IMR-90 (cell line): ENCODE data around the gene CELF5.

Source experiments
- BHLHE40 ChIP-seq: fragments of 150-350 bp; IDR thresholded peaks from 2 replicates; pipeline ENCODE4 v1.6.1; 2016; ENCODE audit warnings: mild to moderate bottlenecking, low read depth, low read length
- CEBPB ChIP-seq: IDR thresholded peaks from 2 replicates; pipeline ENCODE4 v1.6.1; 2012; ENCODE audit warnings: low read depth, low read length, improper control_type of control experiment
- CHD1 ChIP-seq: IDR thresholded peaks from 2 replicates; pipeline ENCODE4 v1.6.1; 2012; ENCODE audit warnings: low read depth, low read length, improper control_type of control experiment
- CTCF ChIP-seq: conservative IDR thresholded peaks from 2 replicates; pipeline ENCODE4 v1.5.1; 2012; ENCODE audit warnings: mild to moderate bottlenecking, low read depth, low read length, improper control_type of control experiment
- ELK1 ChIP-seq: fragments of 150-350 bp; IDR thresholded peaks from 2 replicates; pipeline ENCODE4 v1.6.1; 2016; ENCODE audit warnings: low read depth, mild to moderate bottlenecking, low read length, moderate library complexity, borderline replicate concordance
- MAFK ChIP-seq: IDR thresholded peaks from 2 replicates; pipeline ENCODE4 v1.6.1; 2012; ENCODE audit warnings: low read depth, low read length, improper control_type of control experiment
- MAZ ChIP-seq: IDR thresholded peaks from 2 replicates; pipeline ENCODE4 v1.6.1; 2012; ENCODE audit warnings: low read depth, mild to moderate bottlenecking, low read length, improper control_type of control experiment, moderate library complexity, borderline replicate concordance
- MXI1 ChIP-seq: IDR thresholded peaks from 2 replicates; pipeline ENCODE4 v1.6.1; 2012; ENCODE audit warnings: low read depth, mild to moderate bottlenecking, low read length, moderate library complexity, borderline replicate concordance
- NFE2L2 ChIP-seq: fragments of 150-350 bp; IDR thresholded peaks from 2 replicates; pipeline ENCODE4 v1.6.1; 2016; ENCODE audit warnings: low read depth, mild to moderate bottlenecking, low read length
- POLR2A ChIP-seq: IDR thresholded peaks from 2 replicates; pipeline ENCODE4 v1.6.1; 2012; ENCODE audit warnings: mild to moderate bottlenecking, low read depth, low read length
- RAD21 ChIP-seq: IDR thresholded peaks from 2 replicates; pipeline ENCODE4 v1.6.1; 2012; ENCODE audit warnings: low read length, improper control_type of control experiment
- RCOR1 ChIP-seq: IDR thresholded peaks from 2 replicates; pipeline ENCODE4 v1.6.1; 2012; ENCODE audit warnings: mild to moderate bottlenecking, low read length, improper control_type of control experiment; ENCODE audit not compliant: insufficient replicate concordance
- RFX5 ChIP-seq: IDR thresholded peaks from 2 replicates; pipeline ENCODE4 v1.8.0; 2012; ENCODE audit warnings: low read depth, mild to moderate bottlenecking, low read length, moderate library complexity
- SMC3 ChIP-seq: fragments of 150-350 bp; IDR thresholded peaks from 2 replicates; pipeline ENCODE4 v1.6.1; 2016; ENCODE audit warnings: low read depth, mild to moderate bottlenecking, antibody characterized with exemption, low read length, moderate library complexity

- TF ChIP-seq CTCF (no peak), BHLHE40 (no peak), POLR2A (no peak), RAD21 (no peak), CHD1 (no peak), MXI1 (no peak), NFE2L2 (no peak), CEBPB (no peak), RFX5 (no peak), ELK1 (no peak), SMC3 (no peak), MAZ (no peak), RCOR1 (no peak), MAFK (no peak)
Observed at GRCh38 chr19:3279306-3279705, 54.8 kb downstream of the CELF5 start.
